M059J (cell line): ENCODE measurements around the gene PTPRU. TPM values are rescaled to one million over a fixed set of nuclear protein-coding genes. Genes with fewer than 3 reads are reported as not detected.

ENCODE experiments used
- DNase-seq: peaks from one replicate; pipeline ENCODE4 v3.0.0-alpha.2; 2012; ENCODE audit warnings: low read depth
- total RNA-seq: library from RNA; depleted of rRNA; stranded (reverse); fragments of >200 nt; shearing (Covaris generic); gene quantifications from 2 replicates; pipeline ENCODE4 v1.2.3, GENCODE V29; 2014; rRNA removed

PTPRU gene
- 3.3 and 3.4 TPM in 2 replicates for total RNA-seq

GRCh38 chr1:29235955-29236711 is at the start of gene PTPRU:
PTPRU (plus strand) TSS chr1:29236522; CDS start chr1:29236645, 123 bp downstream.
- DNase-seq, result peak; percentile 58

GRCh38 chr1:29186707-29187106 is 49.6 kb upstream of the PTPRU start:
- DNase-seq, result no peak

- no peak for DNase-seq
These were observed 45.6 kb upstream of the PTPRU start for GRCh38 chr1:29190718-29191117.

- DNase-seq, result no peak
These were observed 42.4 kb upstream of the PTPRU start for GRCh38 chr1:29193879-29194455.

GRCh38 chr1:29195881-29196291 is 40.4 kb upstream of the PTPRU start:
- DNase-seq, result peak; percentile 82

GRCh38 chr1:29196863-29197589 is 39.3 kb upstream of the PTPRU start:
- DNase-seq, result peak; percentile 79

- DNase-seq, result peak; percentile 59
These were observed 38.8 kb upstream of the PTPRU start for GRCh38 chr1:29197590-29197924.

GRCh38 chr1:29197993-29198392 is 38.3 kb upstream of the PTPRU start:
- no peak for DNase-seq

GRCh38 chr1:29200906-29201594 is 35.3 kb upstream of the PTPRU start:
- DNase-seq, result no peak

GRCh38 chr1:29201595-29202051 is 34.7 kb upstream of the PTPRU start:
- no peak for DNase-seq

- no peak for DNase-seq
These were observed 34.3 kb upstream of the PTPRU start for GRCh38 chr1:29202053-29202452.

GRCh38 chr1:29202584-29203340 is 33.6 kb upstream of the PTPRU start:
- peak; percentile 98 for DNase-seq

- no peak for DNase-seq
These were observed 27.9 kb upstream of the PTPRU start for GRCh38 chr1:29208442-29208841.

GRCh38 chr1:29209173-29209572 is 27.1 kb upstream of the PTPRU start:
- DNase-seq, result peak; percentile 40

- DNase-seq, result peak; percentile 19
These were observed 25.8 kb upstream of the PTPRU start for GRCh38 chr1:29210278-29211085.

- DNase-seq, result no peak
These were observed 25.0 kb upstream of the PTPRU start for GRCh38 chr1:29211086-29212030.

- DNase-seq, result no peak
These were observed 23.3 kb upstream of the PTPRU start for GRCh38 chr1:29213055-29213454.

- no peak for DNase-seq
These were observed 18.7 kb upstream of the PTPRU start for GRCh38 chr1:29217633-29218032.

GRCh38 chr1:29218223-29218622 is 18.1 kb upstream of the PTPRU start:
- no peak for DNase-seq
